HG03025 (cell line): ENCODE results near the gene SIRT7.
A peak's percentile ranks its signal among the peaks of the same experiment; 100 is the strongest.

Experiments
- ATAC-seq: cut with Tn5 transposase; IDR thresholded peaks from one replicate; pipeline ENCODE4 v1.9.1; 2021; ENCODE audit warnings: mild to moderate bottlenecking, moderate library complexity; ENCODE audit not compliant: unreplicated experiment, low FRiP score

The SIRT7 gene

GRCh38 chr17:81890447-81891302, 27.3 kb downstream of the SIRT7 start:
- ATAC-seq, result no peak

GRCh38 chr17:81889602-81890001, 28.4 kb downstream of the SIRT7 start:
- no peak for ATAC-seq

GRCh38 chr17:81888988-81889595, 28.9 kb downstream of the SIRT7 start:
- no peak for ATAC-seq

GRCh38 chr17:81888105-81888987, 29.6 kb downstream of the SIRT7 start:
- no peak for ATAC-seq

GRCh38 chr17:81885869-81886548, 32.0 kb downstream of the SIRT7 start:
- ATAC-seq, result no peak

- no peak for ATAC-seq
Measured at GRCh38 chr17:81885454-81885853, 32.5 kb downstream of the SIRT7 start.

GRCh38 chr17:81884968-81885367, 33.0 kb downstream of the SIRT7 start:
- no peak for ATAC-seq

GRCh38 chr17:81884520-81884919, 33.5 kb downstream of the SIRT7 start:
- ATAC-seq, result no peak

GRCh38 chr17:81879121-81879520, 38.9 kb downstream of the SIRT7 start:
- ATAC-seq, result no peak

- no peak for ATAC-seq
Measured at GRCh38 chr17:81878294-81878693, 39.7 kb downstream of the SIRT7 start.

- ATAC-seq, result no peak
Measured at GRCh38 chr17:81877569-81877968, 40.4 kb downstream of the SIRT7 start.

GRCh38 chr17:81871387-81872230, 46.4 kb downstream of the SIRT7 start:
- ATAC-seq, result peak; percentile 45

- ATAC-seq, result peak; percentile 18
Measured at GRCh38 chr17:81870981-81871386, 47.0 kb downstream of the SIRT7 start, which contains the start of gene ARHGDIA. TSS of gene ARHGDIA (minus strand) at chr17:81871337. CDS start at chr17:81869930, 1,407 bp downstream.

GRCh38 chr17:81870131-81870980, 47.6 kb downstream of the SIRT7 start:
- ATAC-seq, result peak; percentile 16

- no peak for ATAC-seq
Measured at GRCh38 chr17:81869221-81870130, 48.5 kb downstream of the SIRT7 start.

- no peak for ATAC-seq
Measured at GRCh38 chr17:81868674-81869220, 49.2 kb downstream of the SIRT7 start.

- ATAC-seq, result no peak
Measured at GRCh38 chr17:81867991-81868673, 49.8 kb downstream of the SIRT7 start.
